ENCODE measurements around the gene KCNJ15. TPM values are rescaled to one million over a fixed set of nuclear protein-coding genes. Genes with fewer than 3 reads are reported as not detected.
A peak's percentile ranks its signal among the peaks of the same experiment; 100 is the strongest.

KCNJ15 gene
- total RNA-seq, 1 experiment from 2014 or later = not detected

GRCh38 chr21:38280867-38281266 lies 24.1 kb downstream of the KCNJ15 start:
- Histone ChIP-seq H3K36me3 (ENCODE audit: insufficient read depth, low read length) (no peaks in the 10 kb centered on the region), H3K9me3 (ENCODE audit: low read length) (no peaks in the 10 kb centered on the region), H3K9ac (ENCODE audit: low read length) (no peak overlapping the region), H3K4me2 (ENCODE audit: low read depth, low read length, poor library complexity, severe bottlenecking) (no peak overlapping the region), H2AFZ (ENCODE audit: low read length) (no peak overlapping the region), H4K20me1 (ENCODE audit: insufficient read depth, low read depth, low read length) (no peaks in the 10 kb centered on the region), H3K79me2 (ENCODE audit: low read length) (no peaks in the 10 kb centered on the region), H3K9me2 (replicated peaks; ENCODE audit: insufficient read depth, low read length) (no peaks in the 10 kb centered on the region), H3K27me3 (ENCODE audit: low read length) (no peaks in the 10 kb centered on the region), H3K4me3 (ENCODE audit: low read length) (no peak overlapping the region), H3K27ac (ENCODE audit: low read length) (no peak overlapping the region), H3K4me1 (ENCODE audit: low read length) (peaks cover 5% of the 10 kb centered on the region)
- peak; percentile 54 for DNase-seq

- H3K4me2 ChIP-seq (ENCODE audit: low read depth, low read length, poor library complexity, severe bottlenecking) = no peak overlapping the region
- DNase-seq = no peak
- H3K9me3 ChIP-seq (ENCODE audit: low read length) = no peaks in the 10 kb centered on the region
- no peaks in the 10 kb centered on the region for H4K20me1 ChIP-seq (ENCODE audit: insufficient read depth, low read depth, low read length)
- no peaks in the 10 kb centered on the region for H3K9me2 ChIP-seq (replicated peaks; ENCODE audit: insufficient read depth, low read length)
- no peaks in the 10 kb centered on the region for H3K79me2 ChIP-seq (ENCODE audit: low read length)
- no peaks in the 10 kb centered on the region for H3K27me3 ChIP-seq (ENCODE audit: low read length)
- H2AFZ ChIP-seq (ENCODE audit: low read length) = no peak overlapping the region
- peaks cover 5% of the 10 kb centered on the region for H3K4me1 ChIP-seq (ENCODE audit: low read length)
- H3K27ac ChIP-seq (ENCODE audit: low read length) = no peak overlapping the region
- no peak overlapping the region for H3K9ac ChIP-seq (ENCODE audit: low read length)
- H3K36me3 ChIP-seq (ENCODE audit: insufficient read depth, low read length) = no peaks in the 10 kb centered on the region
- H3K4me3 ChIP-seq (ENCODE audit: low read length) = no peak overlapping the region
Measured at GRCh38 chr21:38282921-38283320, 26.1 kb downstream of the KCNJ15 start.

- Histone ChIP-seq H3K4me1 (ENCODE audit: low read length) (peaks cover 5% of the 10 kb centered on the region), H3K27me3 (ENCODE audit: low read length) (no peaks in the 10 kb centered on the region), H3K4me3 (ENCODE audit: low read length) (no peak overlapping the region), H3K9ac (ENCODE audit: low read length) (no peak overlapping the region), H3K36me3 (ENCODE audit: insufficient read depth, low read length) (no peaks in the 10 kb centered on the region), H3K27ac (ENCODE audit: low read length) (no peak overlapping the region), H4K20me1 (ENCODE audit: insufficient read depth, low read depth, low read length) (no peaks in the 10 kb centered on the region), H3K9me3 (ENCODE audit: low read length) (no peaks in the 10 kb centered on the region), H3K79me2 (ENCODE audit: low read length) (no peaks in the 10 kb centered on the region), H3K4me2 (ENCODE audit: low read depth, low read length, poor library complexity, severe bottlenecking) (no peak overlapping the region), H2AFZ (ENCODE audit: low read length) (no peak overlapping the region), H3K9me2 (replicated peaks; ENCODE audit: insufficient read depth, low read length) (no peaks in the 10 kb centered on the region)
- no peak for DNase-seq
Measured at GRCh38 chr21:38284216-38284615, 27.4 kb downstream of the KCNJ15 start.

- no peaks in the 10 kb centered on the region for H3K36me3 ChIP-seq (ENCODE audit: insufficient read depth, low read length)
- H3K4me3 ChIP-seq (ENCODE audit: low read length) = no peak overlapping the region
- H3K4me2 ChIP-seq (ENCODE audit: low read depth, low read length, poor library complexity, severe bottlenecking) = no peak overlapping the region
- no peaks in the 10 kb centered on the region for H3K4me1 ChIP-seq (ENCODE audit: low read length)
- no peaks in the 10 kb centered on the region for H3K27me3 ChIP-seq (ENCODE audit: low read length)
- H3K9ac ChIP-seq (ENCODE audit: low read length) = no peak overlapping the region
- no peak for DNase-seq
- no peaks in the 10 kb centered on the region for H3K9me3 ChIP-seq (ENCODE audit: low read length)
- H3K79me2 ChIP-seq (ENCODE audit: low read length) = no peaks in the 10 kb centered on the region
- no peak overlapping the region for H3K27ac ChIP-seq (ENCODE audit: low read length)
- no peaks in the 10 kb centered on the region for H3K9me2 ChIP-seq (replicated peaks; ENCODE audit: insufficient read depth, low read length)
- no peaks in the 10 kb centered on the region for H4K20me1 ChIP-seq (ENCODE audit: insufficient read depth, low read depth, low read length)
- no peak overlapping the region for H2AFZ ChIP-seq (ENCODE audit: low read length)
Measured at GRCh38 chr21:38286739-38287471, 30.1 kb downstream of the KCNJ15 start.

GRCh38 chr21:38287476-38287875 lies 30.7 kb downstream of the KCNJ15 start:
- Histone ChIP-seq H3K79me2 (ENCODE audit: low read length) (no peaks in the 10 kb centered on the region), H4K20me1 (ENCODE audit: insufficient read depth, low read depth, low read length) (no peaks in the 10 kb centered on the region), H3K9me2 (replicated peaks; ENCODE audit: insufficient read depth, low read length) (no peaks in the 10 kb centered on the region), H3K36me3 (ENCODE audit: insufficient read depth, low read length) (no peaks in the 10 kb centered on the region), H2AFZ (ENCODE audit: low read length) (no peak overlapping the region), H3K4me3 (ENCODE audit: low read length) (no peak overlapping the region), H3K4me1 (ENCODE audit: low read length) (no peaks in the 10 kb centered on the region), H3K27ac (ENCODE audit: low read length) (no peak overlapping the region), H3K27me3 (ENCODE audit: low read length) (no peaks in the 10 kb centered on the region), H3K9me3 (ENCODE audit: low read length) (no peaks in the 10 kb centered on the region), H3K9ac (ENCODE audit: low read length) (no peak overlapping the region), H3K4me2 (ENCODE audit: low read depth, low read length, poor library complexity, severe bottlenecking) (no peak overlapping the region)
- no peak for DNase-seq

- no peaks in the 10 kb centered on the region for H4K20me1 ChIP-seq (ENCODE audit: insufficient read depth, low read depth, low read length)
- no peaks in the 10 kb centered on the region for H3K27me3 ChIP-seq (ENCODE audit: low read length)
- no peak overlapping the region for H3K27ac ChIP-seq (ENCODE audit: low read length)
- no peaks in the 10 kb centered on the region for H3K4me1 ChIP-seq (ENCODE audit: low read length)
- DNase-seq = no peak
- H3K4me2 ChIP-seq (ENCODE audit: low read depth, low read length, poor library complexity, severe bottlenecking) = no peak overlapping the region
- no peaks in the 10 kb centered on the region for H3K9me3 ChIP-seq (ENCODE audit: low read length)
- no peaks in the 10 kb centered on the region for H3K36me3 ChIP-seq (ENCODE audit: insufficient read depth, low read length)
- no peaks in the 10 kb centered on the region for H3K9me2 ChIP-seq (replicated peaks; ENCODE audit: insufficient read depth, low read length)
- no peak overlapping the region for H2AFZ ChIP-seq (ENCODE audit: low read length)
- H3K4me3 ChIP-seq (ENCODE audit: low read length) = no peak overlapping the region
- H3K79me2 ChIP-seq (ENCODE audit: low read length) = no peaks in the 10 kb centered on the region
- H3K9ac ChIP-seq (ENCODE audit: low read length) = no peak overlapping the region
Measured at GRCh38 chr21:38289705-38290485, 33.1 kb downstream of the KCNJ15 start.

GRCh38 chr21:38290809-38291208 lies 34.0 kb downstream of the KCNJ15 start:
- DNase-seq = no peak
- Histone ChIP-seq H3K9me3 (ENCODE audit: low read length) (no peaks in the 10 kb centered on the region), H3K4me1 (ENCODE audit: low read length) (no peaks in the 10 kb centered on the region), H3K9ac (ENCODE audit: low read length) (no peak overlapping the region), H2AFZ (ENCODE audit: low read length) (no peak overlapping the region), H3K4me2 (ENCODE audit: low read depth, low read length, poor library complexity, severe bottlenecking) (no peak overlapping the region), H4K20me1 (ENCODE audit: insufficient read depth, low read depth, low read length) (no peaks in the 10 kb centered on the region), H3K27me3 (ENCODE audit: low read length) (no peaks in the 10 kb centered on the region), H3K27ac (ENCODE audit: low read length) (no peak overlapping the region), H3K79me2 (ENCODE audit: low read length) (no peaks in the 10 kb centered on the region), H3K36me3 (ENCODE audit: insufficient read depth, low read length) (no peaks in the 10 kb centered on the region), H3K9me2 (replicated peaks; ENCODE audit: insufficient read depth, low read length) (no peaks in the 10 kb centered on the region), H3K4me3 (ENCODE audit: low read length) (no peak overlapping the region)

GRCh38 chr21:38291874-38292273 lies 35.1 kb downstream of the KCNJ15 start:
- H3K36me3 ChIP-seq (ENCODE audit: insufficient read depth, low read length) = no peaks in the 10 kb centered on the region
- no peaks in the 10 kb centered on the region for H3K9me2 ChIP-seq (replicated peaks; ENCODE audit: insufficient read depth, low read length)
- no peaks in the 10 kb centered on the region for H3K27me3 ChIP-seq (ENCODE audit: low read length)
- no peak overlapping the region for H3K27ac ChIP-seq (ENCODE audit: low read length)
- H3K4me3 ChIP-seq (ENCODE audit: low read length) = no peak overlapping the region
- no peaks in the 10 kb centered on the region for H4K20me1 ChIP-seq (ENCODE audit: insufficient read depth, low read depth, low read length)
- DNase-seq = no peak
- no peaks in the 10 kb centered on the region for H3K9me3 ChIP-seq (ENCODE audit: low read length)
- no peaks in the 10 kb centered on the region for H3K4me1 ChIP-seq (ENCODE audit: low read length)
- H3K9ac ChIP-seq (ENCODE audit: low read length) = no peak overlapping the region
- H3K4me2 ChIP-seq (ENCODE audit: low read depth, low read length, poor library complexity, severe bottlenecking) = no peak overlapping the region
- H2AFZ ChIP-seq (ENCODE audit: low read length) = no peak overlapping the region
- H3K79me2 ChIP-seq (ENCODE audit: low read length) = no peaks in the 10 kb centered on the region

All from Karpas-422 (cell line).